NCI-H1436 treated with DMSO at 0.1 percent for 48 hours (cell line): ENCODE measurements around the gene UBL4A.

Experiments
- DNase-seq: peaks from one replicate; lab custom pipeline; 2025; lab: John Stamatoyannopoulos, UW

Gene UBL4A

DNA sequence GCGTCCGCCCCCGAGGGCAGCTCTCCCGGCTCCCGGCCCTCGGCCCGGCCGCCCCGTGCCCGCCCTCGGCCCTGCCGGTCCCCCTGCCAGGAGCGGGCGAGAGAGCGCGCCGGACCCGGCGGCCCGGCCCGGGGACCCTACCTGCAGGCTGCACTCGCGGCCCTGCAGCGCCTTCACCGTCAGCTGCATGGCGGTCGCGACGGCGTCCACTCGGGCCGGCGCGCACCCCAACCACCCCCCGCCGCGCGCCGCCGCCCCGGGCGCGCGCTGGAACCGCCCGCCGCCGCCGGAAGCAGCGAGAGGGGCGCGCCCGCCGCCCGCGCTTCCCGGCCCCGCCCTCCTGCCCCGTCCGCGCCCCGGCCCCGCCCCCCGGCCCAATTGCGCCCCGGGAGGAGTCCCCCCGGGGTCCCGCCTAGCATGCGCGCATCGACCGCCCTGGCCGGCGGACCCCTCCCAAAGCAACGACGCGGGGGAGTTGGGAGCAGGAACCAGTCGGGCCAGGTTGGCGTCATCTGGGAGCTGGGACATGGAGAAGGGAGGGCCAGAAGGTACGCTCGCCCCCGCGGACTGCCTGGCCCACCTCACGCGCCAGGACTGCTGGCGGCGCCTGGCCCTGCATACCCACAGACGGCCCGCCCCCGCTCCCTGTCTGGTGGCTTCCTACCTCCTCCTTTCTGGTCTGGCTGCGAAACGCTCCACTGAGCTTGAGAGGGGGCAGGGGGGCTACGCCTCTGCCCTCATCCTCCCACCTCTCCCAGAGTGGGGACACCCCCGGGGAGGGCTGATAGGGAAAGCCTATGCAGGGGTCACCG is at the start of gene UBL4A:
UBL4A (minus strand) TSS at position 220 of the 812 bp plus-strand sequence; CDS start at position 189, 31 bp downstream.
- no peak for DNase-seq

- DNase-seq, result no peak
Measured at GRCh38 chrX:154535892-154536291, 49.5 kb upstream of the UBL4A start.

DNA sequence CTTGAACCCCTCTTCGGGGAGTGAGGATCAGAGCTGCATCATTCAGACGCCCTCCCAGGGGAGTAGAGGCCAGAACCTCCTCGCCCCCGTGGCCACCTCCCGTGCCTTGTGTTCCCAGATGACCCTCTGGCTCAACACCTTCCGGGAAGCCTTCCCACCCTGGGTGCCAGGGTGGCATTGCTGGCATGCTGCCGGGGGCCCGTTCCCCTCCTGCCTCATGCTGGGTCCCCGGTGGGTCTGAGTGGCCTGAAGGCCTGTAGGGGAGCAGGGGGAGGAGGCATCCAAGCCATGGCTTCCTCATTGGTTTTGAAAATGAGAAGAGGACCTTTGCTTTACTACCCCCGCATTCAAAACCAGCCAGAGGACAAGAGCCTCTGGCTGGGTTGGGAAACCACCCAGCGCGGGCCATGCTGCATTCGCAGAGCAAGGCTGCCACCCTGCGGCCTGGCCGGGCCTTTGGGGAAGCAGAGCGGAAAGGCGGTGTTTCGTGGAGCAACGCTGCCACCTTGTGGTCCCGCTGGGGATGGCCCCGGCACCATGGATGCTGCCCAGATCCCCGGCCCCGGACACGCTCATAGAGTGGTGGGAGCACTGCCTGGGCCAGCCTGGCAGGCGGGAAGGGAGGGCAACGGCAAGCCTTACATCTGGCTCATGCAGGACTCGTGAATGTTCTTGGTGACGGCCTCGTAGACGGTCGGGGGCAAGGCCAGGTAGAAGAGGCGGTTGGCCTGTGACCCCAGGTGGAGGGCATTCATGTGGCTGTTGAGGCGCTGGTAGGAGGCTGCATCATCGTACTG is 48.3 kb upstream of the UBL4A start:
- DNase-seq, result no peak

GRCh38 chrX:154532690-154533089 is 46.3 kb upstream of the UBL4A start:
- no peak for DNase-seq

DNA sequence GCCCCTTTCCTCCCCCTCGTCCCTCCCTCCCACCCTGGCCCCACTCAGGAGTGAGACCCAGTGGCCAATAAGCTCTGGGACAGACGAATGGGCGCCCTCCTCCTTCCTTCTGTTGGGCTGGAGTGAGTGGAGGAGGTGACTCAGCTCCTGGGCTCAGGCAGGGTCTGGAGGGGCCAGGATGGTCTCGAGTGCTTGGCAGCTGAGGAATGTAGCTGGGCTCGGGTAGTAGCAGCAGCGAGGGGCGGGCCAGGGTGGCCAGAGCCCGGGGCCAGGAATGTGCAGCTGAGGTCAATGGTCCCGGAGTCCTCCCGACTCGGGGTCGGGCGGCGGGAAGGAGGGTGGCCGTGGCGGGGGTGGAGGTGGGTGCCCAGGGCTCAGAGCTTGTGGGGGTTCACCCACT is 45.2 kb upstream of the UBL4A start:
- no peak for DNase-seq

GRCh38 chrX:154530286-154530685 is 43.9 kb upstream of the UBL4A start:
- DNase-seq, result no peak

GRCh38 chrX:154529206-154529612 is 42.8 kb upstream of the UBL4A start:
- DNase-seq, result no peak

- DNase-seq, result peak; percentile 13
Measured at GRCh38 chrX:154526901-154527675, 40.7 kb upstream of the UBL4A start.

GRCh38 chrX:154525606-154526490 is 39.4 kb upstream of the UBL4A start:
- DNase-seq, result no peak

GRCh38 chrX:154519389-154519788 is 33.0 kb upstream of the UBL4A start:
- DNase-seq, result no peak

DNA sequence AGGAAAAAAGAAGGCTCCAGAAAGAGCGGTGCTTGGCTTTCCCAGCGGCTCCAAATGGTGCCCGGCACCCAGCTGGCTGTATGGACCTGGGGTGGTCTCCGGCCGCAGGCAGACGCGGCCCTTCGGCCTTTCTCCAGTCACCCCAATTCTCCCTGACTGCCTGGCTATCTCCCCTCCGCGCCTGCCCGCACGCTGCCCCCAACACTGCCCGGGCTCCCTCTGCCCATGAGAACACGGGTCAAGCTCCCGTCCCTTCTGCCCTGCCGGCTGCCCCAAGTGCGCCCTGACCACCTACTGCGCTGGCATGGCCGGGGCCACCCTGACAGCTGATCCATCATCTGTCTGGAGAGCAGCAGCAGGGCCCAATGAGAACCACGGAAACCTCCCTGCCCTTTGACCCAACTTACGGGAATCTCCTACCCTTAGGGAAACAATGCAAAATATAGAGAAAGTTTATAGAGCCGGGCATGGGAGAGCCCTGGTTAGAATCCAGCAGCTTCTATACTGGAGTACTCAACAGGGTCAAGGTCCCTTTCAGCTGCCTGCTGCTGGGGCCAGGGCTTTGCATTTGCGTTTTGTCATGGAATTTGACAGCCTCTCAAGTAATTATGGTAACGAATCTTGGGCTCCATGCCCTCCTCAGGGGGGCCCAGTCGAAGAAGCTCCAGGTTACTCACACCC is 30.8 kb upstream of the UBL4A start:
- no peak for DNase-seq

DNA sequence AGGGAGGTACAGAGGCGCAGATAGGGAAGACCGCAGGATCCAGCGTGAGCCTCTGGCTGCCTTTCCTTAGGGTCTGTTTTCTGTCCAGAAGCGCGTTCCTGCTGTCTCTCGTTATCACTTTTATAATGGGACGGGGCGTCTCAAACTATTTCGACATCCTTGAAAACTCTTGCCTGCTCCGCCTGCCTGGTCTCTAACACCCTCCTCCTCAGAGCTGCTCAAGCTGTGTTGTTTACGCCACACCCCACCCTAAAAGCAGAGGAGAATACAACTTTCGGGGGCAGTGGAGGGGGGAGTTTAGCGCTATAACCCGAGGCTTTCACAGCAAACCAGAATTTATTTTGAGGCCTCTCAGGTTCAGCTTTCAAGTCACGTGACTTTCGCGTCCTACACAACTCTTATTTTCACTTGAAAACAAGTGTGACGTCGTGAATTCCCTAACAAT is 30.3 kb upstream of the UBL4A start:
- no peak for DNase-seq

- DNase-seq, result peak; percentile 73
Measured at GRCh38 chrX:154515966-154516655, 29.7 kb upstream of the UBL4A start, which contains the start of gene FAM3A. FAM3A (minus strand) TSS chrX:154516232; CDS start chrX:154515772, 460 bp downstream.

- DNase-seq, result no peak
Measured at GRCh38 chrX:154515090-154515965, 28.9 kb upstream of the UBL4A start.

- no peak for DNase-seq
Measured at GRCh38 chrX:154513716-154514115, 27.3 kb upstream of the UBL4A start.

DNA sequence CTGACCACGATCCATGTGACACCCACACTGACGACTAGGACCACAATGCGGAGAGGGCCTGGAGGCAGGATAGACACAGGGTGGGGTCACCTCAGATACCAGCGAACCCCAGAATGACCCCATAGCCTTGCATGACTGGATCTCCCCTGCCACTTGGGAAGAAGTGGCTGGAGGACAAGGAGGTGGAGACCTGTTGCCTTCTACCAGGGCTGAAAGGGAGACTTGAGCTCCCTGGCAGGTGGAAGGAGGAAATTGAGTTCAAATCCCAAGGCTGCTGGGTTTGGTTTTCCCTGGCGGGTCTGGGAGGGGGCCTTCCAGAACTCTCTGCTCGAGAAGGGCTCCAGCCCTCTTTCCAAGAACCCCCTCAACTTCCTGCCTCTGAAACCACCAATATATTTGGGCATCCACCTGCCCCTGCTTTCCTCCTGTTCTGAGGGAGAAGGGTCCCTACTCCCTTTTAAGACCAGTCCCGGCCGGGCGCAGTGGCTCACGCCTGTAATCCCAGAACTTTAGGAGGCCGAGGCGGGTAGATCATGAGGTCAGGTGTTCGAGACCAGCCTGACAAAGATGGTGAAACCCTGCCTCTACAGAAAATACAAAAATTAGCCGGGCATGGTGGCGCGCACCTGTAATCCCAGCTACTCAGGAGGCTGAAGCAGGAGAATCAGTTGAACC is 26.6 kb upstream of the UBL4A start:
- no peak for DNase-seq

DNA sequence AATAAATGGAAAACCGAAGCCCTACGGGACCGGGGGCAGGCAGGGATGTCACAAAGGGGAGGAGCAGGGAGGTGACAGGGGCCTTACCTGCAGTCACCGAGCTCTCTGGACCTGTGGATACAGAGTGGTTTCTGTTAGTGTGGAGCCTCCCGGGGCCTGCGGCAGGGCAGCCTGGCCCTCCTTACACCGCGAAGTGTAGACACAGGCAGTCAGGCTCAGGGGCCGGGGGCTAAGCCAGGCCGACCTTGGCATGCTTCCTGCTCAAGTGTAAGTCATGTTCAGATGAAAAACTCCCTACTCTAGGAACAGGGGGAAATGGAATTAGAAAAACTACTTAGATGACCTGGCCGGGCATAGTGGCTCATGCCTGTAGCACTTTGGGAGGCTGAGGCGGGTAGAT is 25.3 kb upstream of the UBL4A start:
- no peak for DNase-seq

DNA sequence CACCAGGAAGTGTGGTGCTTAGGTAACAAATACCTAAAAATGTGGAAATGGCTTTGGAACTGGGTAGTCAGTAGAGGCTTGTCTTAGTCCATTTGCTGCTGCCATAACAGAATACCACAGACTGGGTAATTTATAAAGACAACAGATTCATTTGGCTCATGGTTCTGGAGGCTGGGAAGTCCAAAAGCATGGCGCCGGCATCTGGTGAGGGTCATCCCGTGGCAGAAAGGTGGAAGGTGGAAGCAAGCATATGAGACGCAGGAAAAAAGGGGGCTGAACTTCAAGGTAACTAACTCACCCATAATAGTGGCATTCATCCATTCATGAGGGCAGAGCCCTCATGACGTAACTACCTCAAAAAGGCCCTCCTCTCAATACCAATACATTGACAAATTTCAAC is 23.0 kb upstream of the UBL4A start:
- DNase-seq, result no peak

DNA sequence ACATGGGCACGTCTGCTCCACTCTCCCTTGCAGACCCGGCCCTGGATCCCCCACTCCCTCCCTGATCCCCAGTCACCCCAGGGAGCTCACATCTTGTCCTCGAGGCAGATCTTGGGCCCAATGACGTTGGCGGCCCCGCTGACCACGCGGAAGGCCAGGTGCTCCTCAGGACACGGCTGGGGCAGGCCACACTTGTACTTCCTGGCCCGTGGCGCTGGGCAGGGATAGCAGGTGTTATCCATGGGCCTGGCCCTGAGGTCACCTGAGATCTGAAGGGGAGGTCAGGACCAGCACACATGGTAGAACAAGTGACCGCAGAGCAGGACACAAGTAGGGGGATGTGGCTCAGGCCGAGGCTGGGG is 21.9 kb upstream of the UBL4A start:
- no peak for DNase-seq
